Tibial nerve (tissue), 4 donors: ENCODE results near the gene LDHAL6B. TPM values are rescaled to one million over a fixed set of nuclear protein-coding genes. Genes with fewer than 3 reads are reported as not detected.

ENCODE experiments used
- DNase-seq, 2 donors: peaks; one replicate each; pipeline ENCODE4 v3.0.0-alpha.2; 2019; ENCODE audit warnings: low spot score in 2 of 2
- H3K27ac ChIP-seq, 4 donors: fragments of 200-600 bp; sonication (generic) in 3 of 4; one replicate each; pipeline ENCODE4 v1.5.1; 2017 to 2019; ENCODE audit warnings: mild to moderate bottlenecking in 1 of 4
- H3K27me3 ChIP-seq, 2 donors: fragments of 200-600 bp; sonication (generic) in 1 of 2; one replicate each; pipeline versions ENCODE4 v1.5.1 to v1.6.0; 2017 to 2019
- H3K36me3 ChIP-seq, 3 donors: fragments of 200-600 bp; sonication (generic); one replicate each; pipeline ENCODE4 v1.5.1; 2018 to 2019
- H3K4me1 ChIP-seq, 4 donors: fragments of 200-600 bp; sonication (generic) in 3 of 4; one replicate each; pipeline ENCODE4 v1.5.1; 2017 to 2019
- H3K4me3 ChIP-seq, 4 donors: fragments of 200-600 bp; sonication (generic) in 3 of 4; one replicate each; pipeline ENCODE4 v1.5.1; 2017 to 2019; ENCODE audit warnings: mild to moderate bottlenecking in 1 of 4, moderate library complexity in 1 of 4
- H3K9me3 ChIP-seq, 4 donors: fragments of 200-600 bp; sonication (generic) in 3 of 4; one replicate each; pipeline ENCODE4 v1.5.1; 2017 to 2019
- EP300 ChIP-seq, 2 donors: sonication (generic); formaldehyde crosslinking; IDR thresholded peaks; one replicate each; pipeline ENCODE4 v1.6.1; 2017; ENCODE audit warnings: antibody characterized with exemption in 2 of 2, mild to moderate bottlenecking in 1 of 2
- POLR2A ChIP-seq, 2 donors: fragments of 450-650 bp; IDR thresholded peaks; one replicate each; pipeline ENCODE4 v1.6.1; 2017; ENCODE audit warnings: antibody characterized with exemption in 2 of 2, mild to moderate bottlenecking in 2 of 2, moderate library complexity in 2 of 2
- WGBS, 2 donors: methylation state at CpG; one replicate each; pipeline ENCODE4 v1.1.5; 2018; 5-methylcytosine and 5-hydroxymethylcytosine counted together
- total RNA-seq, 4 donors: library from RNA; depleted of rRNA; stranded (reverse); fragments of >200 nt; gene quantifications; one replicate each; pipeline ENCODE4 v1.1.0, GENCODE V29; 2016
- TF ChIP-seq, protein P1 (sequence below), 5 experiments: fragments of 200-600 bp in 3 of 5; fragments of 450-650 bp in 2 of 5; sonication (generic) in 3 of 5; IDR thresholded peaks; one replicate each; pipeline ENCODE4 v1.5.1; 2016 to 2019; ENCODE audit warnings: antibody characterized with exemption in 5 of 5, mild to moderate bottlenecking in 3 of 5, moderate library complexity in 2 of 5

The LDHAL6B gene
- total RNA-seq, 4 donors from 2014 or later: not detected

DNA sequence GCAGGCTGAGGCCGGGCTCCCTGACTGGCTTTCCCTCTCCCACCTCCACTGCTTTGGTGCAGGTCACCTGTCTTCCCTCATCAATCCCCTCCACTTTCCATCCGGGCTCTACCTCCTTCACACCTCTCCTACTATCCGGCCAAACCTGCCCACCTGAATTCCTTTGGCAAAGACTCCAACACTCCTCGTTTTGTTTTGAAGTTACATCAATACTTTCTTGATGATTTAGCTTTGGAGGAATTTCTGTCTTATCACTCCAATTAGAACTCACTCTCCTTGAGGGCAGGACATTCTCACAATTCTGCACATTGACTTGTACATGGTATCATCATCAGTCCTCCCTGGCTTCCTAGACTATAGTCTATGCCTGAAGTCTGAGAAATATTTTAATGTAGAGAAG lies 20.4 kb downstream of the LDHAL6B start:
- H3K9me3 ChIP-seq: no peaks in the 10 kb centered on the region
- no peak overlapping the region for H3K27ac ChIP-seq
- H3K4me1 ChIP-seq: peaks cover 0 to 32% (median 12%) of the 10 kb centered on the region in 4 donors
- TF ChIP-seq EP300 (IDR thresholded peaks at IDR 0.05) (no peak), POLR2A (IDR thresholded peaks at IDR 0.05) (no peak)
- TF ChIP-seq, protein P1, sequence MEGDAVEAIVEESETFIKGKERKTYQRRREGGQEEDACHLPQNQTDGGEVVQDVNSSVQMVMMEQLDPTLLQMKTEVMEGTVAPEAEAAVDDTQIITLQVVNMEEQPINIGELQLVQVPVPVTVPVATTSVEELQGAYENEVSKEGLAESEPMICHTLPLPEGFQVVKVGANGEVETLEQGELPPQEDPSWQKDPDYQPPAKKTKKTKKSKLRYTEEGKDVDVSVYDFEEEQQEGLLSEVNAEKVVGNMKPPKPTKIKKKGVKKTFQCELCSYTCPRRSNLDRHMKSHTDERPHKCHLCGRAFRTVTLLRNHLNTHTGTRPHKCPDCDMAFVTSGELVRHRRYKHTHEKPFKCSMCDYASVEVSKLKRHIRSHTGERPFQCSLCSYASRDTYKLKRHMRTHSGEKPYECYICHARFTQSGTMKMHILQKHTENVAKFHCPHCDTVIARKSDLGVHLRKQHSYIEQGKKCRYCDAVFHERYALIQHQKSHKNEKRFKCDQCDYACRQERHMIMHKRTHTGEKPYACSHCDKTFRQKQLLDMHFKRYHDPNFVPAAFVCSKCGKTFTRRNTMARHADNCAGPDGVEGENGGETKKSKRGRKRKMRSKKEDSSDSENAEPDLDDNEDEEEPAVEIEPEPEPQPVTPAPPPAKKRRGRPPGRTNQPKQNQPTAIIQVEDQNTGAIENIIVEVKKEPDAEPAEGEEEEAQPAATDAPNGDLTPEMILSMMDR (IDR thresholded peaks at IDR 0.05): no peak
- 91 to 92% methylated on average over 4 of the region's 4 CpGs for WGBS, 2 donors
- H3K27me3 ChIP-seq: no peaks in the 10 kb centered on the region
- H3K4me3 ChIP-seq: no peak overlapping the region
- DNase-seq: no peak
- H3K36me3 ChIP-seq: peaks cover 0 to 56% (median 0%) of the 10 kb centered on the region in 3 donors

GRCh38 chr15:59229015-59229414 lies 22.4 kb downstream of the LDHAL6B start:
- H3K4me3 ChIP-seq: no peak overlapping the region
- H3K4me1 ChIP-seq: peaks cover 0 to 39% (median 18%) of the 10 kb centered on the region in 4 donors
- no peak overlapping the region for H3K27ac ChIP-seq
- DNase-seq: no peak
- peaks cover 0 to 36% (median 0%) of the 10 kb centered on the region in 3 donors for H3K36me3 ChIP-seq
- no peaks in the 10 kb centered on the region for H3K9me3 ChIP-seq
- H3K27me3 ChIP-seq: no peaks in the 10 kb centered on the region
- TF ChIP-seq EP300 (IDR thresholded peaks at IDR 0.05): no peak
- no peak for TF ChIP-seq POLR2A (IDR thresholded peaks at IDR 0.05)
- TF ChIP-seq, protein P1 (IDR thresholded peaks at IDR 0.05): no peak
- WGBS, 2 donors: 87 to 92% methylated on average over 4 of the region's 4 CpGs

- Histone ChIP-seq H3K9me3 (no peaks in the 10 kb centered on the region), H3K4me3 (no peak overlapping the region), H3K27me3 (no peaks in the 10 kb centered on the region), H3K36me3 (peaks cover 0 to 32% (median 0%) of the 10 kb centered on the region in 3 donors), H3K27ac (no peak overlapping the region), H3K4me1 (peaks cover 0 to 35% (median 17%) of the 10 kb centered on the region in 4 donors)
- no peak for DNase-seq
- WGBS, 2 donors: 80 to 82% methylated on average over 3 of the region's 3 CpGs
- no peak for TF ChIP-seq POLR2A (IDR thresholded peaks at IDR 0.05)
- TF ChIP-seq, protein P1 (IDR thresholded peaks at IDR 0.05): no peak
These were observed 22.8 kb downstream of the LDHAL6B start for GRCh38 chr15:59229453-59229852.

GRCh38 chr15:59230531-59231055 lies 23.9 kb downstream of the LDHAL6B start:
- 27 to 34% methylated on average over 2 of the region's 2 CpGs for WGBS, 2 donors

GRCh38 chr15:59232476-59232875 lies 25.8 kb downstream of the LDHAL6B start:
- Histone ChIP-seq H3K9me3 (no peaks in the 10 kb centered on the region), H3K36me3 (peaks cover 0 to 21% (median 0%) of the 10 kb centered on the region in 3 donors), H3K4me1 (peaks cover 0 to 31% (median 17%) of the 10 kb centered on the region in 4 donors), H3K27me3 (no peaks in the 10 kb centered on the region), H3K27ac (peak overlapping the region in 2 of 4 donors; percentile 61 to 76), H3K4me3 (no peak overlapping the region)
- WGBS, 2 donors: 3 to 10% methylated on average over 1 of the region's 1 CpG
- TF ChIP-seq EP300 (IDR thresholded peaks at IDR 0.05): peak in 1 of 2 donors; percentile 55
- TF ChIP-seq, protein P1 (IDR thresholded peaks at IDR 0.05): no peak
- no peak for TF ChIP-seq POLR2A (IDR thresholded peaks at IDR 0.05)
- no peak for DNase-seq

More at GRCh38 chr15:59230531-59231055, 23.9 kb downstream of the LDHAL6B start:
- Histone ChIP-seq H3K36me3 (peaks cover 0 to 33% (median 0%) of the 10 kb centered on the region in 3 donors), H3K4me3 (no peak overlapping the region), H3K27me3 (no peaks in the 10 kb centered on the region), H3K27ac (peak overlapping the region in 1 of 4 donors; percentile 37), H3K4me1 (peaks cover 0 to 31% (median 17%) of the 10 kb centered on the region in 4 donors), H3K9me3 (no peaks in the 10 kb centered on the region)
- no peak for DNase-seq
- TF ChIP-seq, protein P1 (IDR thresholded peaks at IDR 0.05): no peak
- no peak for TF ChIP-seq EP300 (IDR thresholded peaks at IDR 0.05)
- TF ChIP-seq POLR2A (IDR thresholded peaks at IDR 0.05): no peak
